ENCODE results near the gene ERC2.

GRCh38 chr3:56477646-56478045 lies 9.4 kb upstream of the ERC2 start:
- TF ChIP-seq ZFP30 (CRISPR knock-in tag; IDR thresholded peaks at IDR 0.05) = no peak
- no peak for TF ChIP-seq BACH2 (CRISPR knock-in tag; IDR thresholded peaks at IDR 0.05; ENCODE audit: borderline replicate concordance)
- no peak for TF ChIP-seq ZFP3 (CRISPR knock-in tag; IDR thresholded peaks at IDR 0.05)
- no peak for TF ChIP-seq CSDC2 (CRISPR knock-in tag; IDR thresholded peaks at IDR 0.05)
- TF ChIP-seq ESRRG (CRISPR knock-in tag; IDR thresholded peaks at IDR 0.05) = no peak
- TF ChIP-seq POU6F1 (CRISPR knock-in tag; IDR thresholded peaks at IDR 0.05; ENCODE audit: borderline replicate concordance, low read depth) = no peak
- TF ChIP-seq PATZ1 (CRISPR knock-in tag; IDR thresholded peaks at IDR 0.05; ENCODE audit: borderline replicate concordance) = no peak
- no peak for TF ChIP-seq RARB (CRISPR knock-in tag; IDR thresholded peaks at IDR 0.05)
- TF ChIP-seq OSR1 (CRISPR knock-in tag; IDR thresholded peaks at IDR 0.05) = no peak

Data from SK-N-SH treated with all-trans-retinoic acid at 6 μM for 48 hours (cell line).